HG02588 (cell line): ENCODE measurements around the gene SMTNL1.

Experiments
- ATAC-seq: cut with Tn5 transposase; IDR thresholded peaks from one replicate; pipeline ENCODE4 v1.9.1; 2021; ENCODE audit warnings: mild to moderate bottlenecking, moderate library complexity; ENCODE audit not compliant: unreplicated experiment

Gene SMTNL1

GRCh38 chr11:57543593-57543992 lies 6.2 kb downstream of the SMTNL1 start:
- ATAC-seq: no peak

GRCh38 chr11:57544566-57544965 lies 7.2 kb downstream of the SMTNL1 start:
- no peak for ATAC-seq

GRCh38 chr11:57545883-57546282 lies 8.5 kb downstream of the SMTNL1 start:
- ATAC-seq: no peak

GRCh38 chr11:57546451-57546850 lies 9.1 kb downstream of the SMTNL1 start:
- ATAC-seq: no peak

GRCh38 chr11:57546869-57547475 lies 9.6 kb downstream of the SMTNL1 start:
- peak; percentile 71 for ATAC-seq

- ATAC-seq: peak; percentile 73
These were observed 10.5 kb downstream of the SMTNL1 start for GRCh38 chr11:57547854-57548377.

GRCh38 chr11:57549983-57550382 lies 12.6 kb downstream of the SMTNL1 start:
- ATAC-seq: no peak

- ATAC-seq: no peak
These were observed 14.5 kb downstream of the SMTNL1 start for GRCh38 chr11:57551941-57552340.

- no peak for ATAC-seq
These were observed 15.1 kb downstream of the SMTNL1 start for GRCh38 chr11:57552479-57552878.

- no peak for ATAC-seq
These were observed 18.0 kb downstream of the SMTNL1 start for GRCh38 chr11:57555393-57555792.

- ATAC-seq: no peak
These were observed 18.6 kb downstream of the SMTNL1 start for GRCh38 chr11:57556041-57556440.

GRCh38 chr11:57560146-57560545 lies 22.8 kb downstream of the SMTNL1 start:
- no peak for ATAC-seq

GRCh38 chr11:57562596-57562995 lies 25.2 kb downstream of the SMTNL1 start:
- no peak for ATAC-seq

- ATAC-seq: peak; percentile 68
These were observed 28.9 kb downstream of the SMTNL1 start for GRCh38 chr11:57566005-57566904.

- no peak for ATAC-seq
These were observed 29.6 kb downstream of the SMTNL1 start for GRCh38 chr11:57566905-57567514.

GRCh38 chr11:57567515-57568329 lies 30.3 kb downstream of the SMTNL1 start, which contains the start of gene UBE2L6:
UBE2L6 (minus strand) TSS chr11:57567672; CDS start chr11:57567611, 61 bp downstream.
- ATAC-seq: peak; percentile 63

- ATAC-seq: peak; percentile 6
These were observed 31.0 kb downstream of the SMTNL1 start for GRCh38 chr11:57568330-57568766.

GRCh38 chr11:57571606-57572005 lies 34.2 kb downstream of the SMTNL1 start:
- ATAC-seq: no peak

- ATAC-seq: no peak
These were observed 36.7 kb downstream of the SMTNL1 start for GRCh38 chr11:57574061-57574460.

- no peak for ATAC-seq
These were observed 46.9 kb downstream of the SMTNL1 start for GRCh38 chr11:57584341-57584740.

- no peak for ATAC-seq
These were observed 47.9 kb downstream of the SMTNL1 start for GRCh38 chr11:57585301-57585700.
